Naive B cell (primary cell): Measurements from ENCODE around the gene SEL1L3. TPM values are rescaled to one million over a fixed set of nuclear protein-coding genes. Genes with fewer than 3 reads are reported as not detected.
A peak's percentile ranks its signal among the peaks of the same experiment; 100 is the strongest.
"Not testable (repeated sequence)": the region's sequence is repeated elsewhere in the genome, so short reads cannot be mapped to it uniquely, and the experiment has no call there.

Source experiments
- ATAC-seq, 2 donors: fragments of 150-1000 bp; cut with Tn5 transposase; 2 replicates each; pipeline ENCODE4 v1.10.0; 2021; ENCODE audit warnings: low read depth in 2 of 2, mild to moderate bottlenecking in 2 of 2, moderate library complexity in 2 of 2
- DNase-seq: peaks from one replicate; pipeline ENCODE4 v3.0.0; 2022
- H3K27ac Mint-ChIP-seq, 6 donors: one replicate each; pipeline ENCODE4 v1.8.0; 2020 to 2022; ENCODE audit warnings: mild to moderate bottlenecking in 6 of 6, mixed read lengths in 6 of 6, moderate library complexity in 5 of 6, inconsistent platforms in 2 of 6
- H3K27me3 Mint-ChIP-seq, 3 donors: one replicate each; pipeline ENCODE4 v1.8.0; 2021 to 2022; ENCODE audit warnings: mixed read lengths in 3 of 3, mild to moderate bottlenecking in 1 of 3
- H3K36me3 Mint-ChIP-seq, 2 donors: one replicate each; pipeline ENCODE4 v1.8.0; 2020 to 2022; ENCODE audit warnings: mixed read lengths in 2 of 2, inconsistent platforms in 1 of 2, mild to moderate bottlenecking in 1 of 2
- H3K4me1 Mint-ChIP-seq, 3 donors: one replicate each; pipeline ENCODE4 v1.8.0; 2020 to 2022; ENCODE audit warnings: mixed read lengths in 3 of 3, inconsistent platforms in 1 of 3, mild to moderate bottlenecking in 1 of 3, moderate library complexity in 1 of 3
- H3K4me3 Mint-ChIP-seq, 8 donors: one replicate each; pipeline ENCODE4 v1.8.0; 2020 to 2022; ENCODE audit warnings: mild to moderate bottlenecking in 8 of 8, mixed read lengths in 8 of 8, moderate library complexity in 8 of 8, inconsistent platforms in 2 of 8
- H3K9me3 Mint-ChIP-seq, 7 donors: one replicate each; pipeline ENCODE4 v1.8.0; 2020 to 2022; ENCODE audit warnings: mixed read lengths in 7 of 7, mild to moderate bottlenecking in 5 of 7, inconsistent platforms in 2 of 7, moderate library complexity in 1 of 7
- polyA plus RNA-seq, 6 donors: library from polyadenylated mRNA; unstranded; fragments of 300-500 nt; fragmentation: Illumina TruSeq; gene quantifications; one replicate each; pipeline ENCODE4 v1.2.3, GENCODE V29; 2021; ENCODE audit warnings: low read depth in 6 of 6

Gene SEL1L3
- polyA plus RNA-seq: 100 to 1,000 TPM; 129 to 288 (median 195) TPM

DNA sequence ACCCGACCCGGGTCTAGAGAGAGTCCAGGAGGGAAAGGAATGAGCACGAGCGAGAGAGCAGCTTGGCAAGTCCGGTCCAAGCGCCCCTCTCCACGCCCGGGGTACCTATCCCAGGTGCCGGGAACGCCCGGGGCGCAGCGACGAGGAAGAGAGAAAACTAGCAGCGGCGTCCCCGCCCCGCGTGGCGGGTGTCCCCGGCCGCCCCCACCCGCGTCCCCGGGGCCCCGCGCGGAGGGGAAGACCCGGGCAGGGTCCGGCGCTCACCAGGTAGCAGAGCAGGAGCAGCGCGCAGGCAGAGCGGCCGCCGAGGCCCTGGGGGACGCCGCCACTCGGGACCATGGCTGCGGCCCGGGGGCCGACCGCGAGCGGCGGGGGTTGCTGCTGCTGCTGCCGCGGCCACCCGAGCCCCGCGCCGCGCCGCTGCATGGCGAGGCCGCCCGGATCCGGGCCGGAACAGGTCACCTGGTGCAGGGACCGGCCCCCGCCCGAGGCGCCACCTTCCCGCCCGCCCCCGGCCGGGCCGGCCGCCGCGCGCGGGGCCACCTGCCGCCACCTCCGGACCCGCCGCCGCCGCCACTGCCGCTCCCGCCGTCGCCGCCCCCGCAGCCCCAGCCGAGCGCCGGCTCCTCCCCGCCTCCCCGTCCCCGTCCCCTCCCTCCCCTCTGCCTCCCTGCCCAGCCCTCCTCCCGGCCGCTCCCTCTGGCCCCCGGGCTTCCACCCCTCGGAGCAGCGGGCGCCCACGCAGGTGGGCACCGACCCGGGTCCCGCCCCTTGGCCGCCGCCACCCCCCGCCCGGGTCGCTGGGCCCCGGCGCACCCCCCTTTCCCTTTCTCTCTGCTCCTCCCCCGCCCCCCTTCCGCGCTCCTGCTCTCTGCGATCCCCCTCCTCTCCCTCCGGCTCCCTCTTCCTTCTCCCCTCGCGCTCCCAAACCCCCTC, at the start of gene SEL1L3:
TSS of gene SEL1L3 (minus strand) at position 578 of the 936 bp plus-strand sequence. CDS start at position 426, 152 bp downstream.
- Mint-ChIP-seq H3K4me3 (peak within 1 kb of the TSS; percentile 97 to 100 (median 98)), H3K27me3 (no peaks in the 10 kb centered on the region), H3K36me3 (peaks cover 8 to 27% of the 10 kb centered on the region in 2 donors), H3K4me1 (peaks cover 66 to 79% (median 75%) of the 10 kb centered on the region in 3 donors), H3K27ac (peak within 1 kb of the TSS; percentile 94 to 99 (median 98)), H3K9me3 (peaks cover 0 to 3% (median 0%) of the 10 kb centered on the region in 7 donors)
- ATAC-seq (peak; percentile 41 to 48), DNase-seq (peak; percentile 64)

DNA sequence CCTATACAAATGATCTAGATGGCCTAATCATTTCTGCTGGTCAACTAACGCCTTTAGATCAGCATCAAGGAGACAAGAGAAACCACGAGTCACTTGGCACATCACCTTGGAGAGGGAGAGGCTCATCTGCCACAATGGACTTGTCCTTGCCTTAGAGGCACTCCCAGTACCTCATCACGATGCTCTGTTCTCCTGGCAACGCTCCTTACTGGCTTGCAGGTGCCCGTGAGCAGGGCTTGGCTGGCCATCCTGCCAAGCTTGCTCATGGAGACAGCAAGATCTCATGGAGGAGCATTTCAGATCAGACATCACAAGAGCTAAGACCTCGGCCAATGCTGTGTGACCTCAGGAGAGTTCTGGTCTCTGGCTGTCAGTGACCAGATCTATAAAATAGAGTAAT, 48.6 kb upstream of the SEL1L3 start:
- Mint-ChIP-seq H3K27me3 (no peaks in the 10 kb centered on the region), H3K9me3 (peaks cover 0 to 5% (median 3%) of the 10 kb centered on the region in 7 donors), H3K27ac (peak overlapping the region in 1 of 6 donors; percentile 96), H3K4me1 (peaks cover 47 to 71% (median 70%) of the 10 kb centered on the region in 3 donors), H3K4me3 (peak overlapping the region in 2 of 8 donors; percentile 38 to 99), H3K36me3 (peaks cover 0 to 9% of the 10 kb centered on the region in 2 donors)
- ATAC-seq: no peak
- DNase-seq: no peak

DNA sequence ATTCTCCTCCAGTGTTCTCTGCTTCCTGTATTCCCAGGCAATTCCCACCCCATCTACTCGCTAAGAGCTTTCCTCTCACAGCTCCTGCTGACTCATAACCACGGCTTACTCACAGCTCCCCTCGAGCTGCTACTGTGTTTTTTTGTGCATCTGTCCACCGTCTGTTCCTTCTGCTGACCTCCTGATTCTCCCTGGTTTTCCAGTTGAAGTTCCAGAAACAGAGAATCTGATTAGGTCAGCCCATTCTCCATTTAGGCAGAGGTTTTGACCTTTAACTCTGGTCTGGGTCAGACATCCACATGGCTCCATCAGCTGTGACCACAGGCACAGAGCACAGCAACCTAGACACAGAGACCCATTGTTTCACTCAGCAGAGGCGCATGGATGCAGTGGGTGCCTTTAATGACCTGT, 45.7 kb upstream of the SEL1L3 start:
- DNase-seq: no peak
- ATAC-seq: no peak
- peaks cover 61 to 84% (median 76%) of the 10 kb centered on the region in 3 donors for H3K4me1 Mint-ChIP-seq
- peak overlapping the region in 3 of 6 donors; percentile 13 to 86 (median 76) for H3K27ac Mint-ChIP-seq
- H3K4me3 Mint-ChIP-seq: peak overlapping the region in 2 of 8 donors; percentile 22 to 51
- peaks cover 0 to 5% (median 3%) of the 10 kb centered on the region in 7 donors for H3K9me3 Mint-ChIP-seq
- H3K36me3 Mint-ChIP-seq: peaks cover 0 to 9% of the 10 kb centered on the region in 2 donors
- H3K27me3 Mint-ChIP-seq: no peaks in the 10 kb centered on the region

DNA sequence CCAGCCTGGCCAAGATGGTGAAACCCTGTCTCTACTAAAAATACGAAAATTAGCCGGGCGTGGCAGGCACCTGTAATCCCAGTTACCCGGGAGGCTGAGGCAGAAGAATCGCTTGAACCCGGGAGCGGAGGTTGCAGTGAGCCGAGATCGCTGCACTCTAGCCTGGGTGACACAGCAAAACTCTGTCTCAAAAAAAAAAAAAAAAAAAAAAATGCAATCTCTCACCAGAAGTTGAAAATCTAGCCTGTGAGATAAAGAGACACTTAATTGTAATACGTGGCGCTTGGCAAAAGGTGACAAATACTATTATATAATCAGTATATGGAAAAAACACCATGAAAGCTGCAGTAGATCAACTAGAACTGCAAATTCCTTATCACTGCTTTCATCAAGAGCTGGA, 43.3 kb upstream of the SEL1L3 start:
- peaks cover 53 to 82% (median 67%) of the 10 kb centered on the region in 3 donors for H3K4me1 Mint-ChIP-seq
- peak overlapping the region in 3 of 6 donors; percentile 32 to 95 (median 50) for H3K27ac Mint-ChIP-seq
- not testable (repeated sequence) for H3K9me3 Mint-ChIP-seq, ATAC-seq, H3K27me3 Mint-ChIP-seq, DNase-seq, H3K36me3 Mint-ChIP-seq
- peak overlapping the region in 1 of 8 donors; percentile 70 for H3K4me3 Mint-ChIP-seq

DNA sequence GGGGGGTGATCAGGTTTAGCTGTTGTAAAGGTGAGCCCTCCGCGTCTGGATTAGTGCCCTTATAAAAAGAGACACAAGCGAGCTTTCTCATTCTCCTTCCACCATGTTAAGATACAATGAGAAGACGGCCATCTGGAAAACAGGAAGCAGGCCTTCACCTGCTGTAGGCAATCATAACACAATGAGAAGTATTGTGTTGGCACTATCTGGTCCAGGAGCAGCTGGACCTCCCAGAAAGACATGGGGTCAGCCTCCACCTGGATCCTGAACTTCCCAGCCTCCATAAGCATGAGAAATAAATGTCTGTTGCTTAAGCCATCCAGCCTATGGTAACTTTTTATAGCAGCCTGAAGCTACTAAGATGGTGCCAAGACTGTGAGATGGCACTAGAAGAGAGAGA, 42.6 kb upstream of the SEL1L3 start:
- H3K27me3 Mint-ChIP-seq: no peaks in the 10 kb centered on the region
- peaks cover 0 to 5% (median 3%) of the 10 kb centered on the region in 7 donors for H3K9me3 Mint-ChIP-seq
- ATAC-seq (no peak), DNase-seq (no peak)
- peak overlapping the region in 5 of 8 donors; percentile 28 to 85 (median 71) for H3K4me3 Mint-ChIP-seq
- peaks cover 51 to 81% (median 63%) of the 10 kb centered on the region in 3 donors for H3K4me1 Mint-ChIP-seq
- peaks cover 0 to 9% of the 10 kb centered on the region in 2 donors for H3K36me3 Mint-ChIP-seq
- H3K27ac Mint-ChIP-seq: peak overlapping the region; percentile 86 to 95 (median 92)

DNA sequence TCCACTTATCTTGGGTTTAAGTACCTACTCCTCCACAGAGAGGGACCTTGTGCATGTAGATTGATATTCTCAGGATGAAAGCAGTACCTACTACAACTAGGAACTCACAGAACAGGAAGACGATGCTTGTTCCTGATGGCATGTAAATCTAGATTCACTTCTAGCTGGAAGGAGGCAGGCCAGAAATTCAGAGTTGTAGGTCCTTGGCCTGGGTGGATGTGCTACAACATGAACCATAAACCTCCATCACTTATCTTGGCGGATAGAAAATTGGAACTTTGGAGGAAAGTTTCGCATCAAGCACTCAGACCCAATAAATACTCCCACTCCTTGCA, 41.9 kb upstream of the SEL1L3 start:
- DNase-seq: no peak
- Mint-ChIP-seq H3K36me3 (peaks cover 0 to 9% of the 10 kb centered on the region in 2 donors), H3K9me3 (peaks cover 0 to 5% (median 3%) of the 10 kb centered on the region in 7 donors), H3K27ac (peak overlapping the region; percentile 86 to 95 (median 92)), H3K4me3 (peak overlapping the region in 7 of 8 donors; percentile 21 to 85 (median 71)), H3K4me1 (peaks cover 53 to 81% (median 70%) of the 10 kb centered on the region in 3 donors), H3K27me3 (no peaks in the 10 kb centered on the region)
- peak; percentile 77 for ATAC-seq

DNA sequence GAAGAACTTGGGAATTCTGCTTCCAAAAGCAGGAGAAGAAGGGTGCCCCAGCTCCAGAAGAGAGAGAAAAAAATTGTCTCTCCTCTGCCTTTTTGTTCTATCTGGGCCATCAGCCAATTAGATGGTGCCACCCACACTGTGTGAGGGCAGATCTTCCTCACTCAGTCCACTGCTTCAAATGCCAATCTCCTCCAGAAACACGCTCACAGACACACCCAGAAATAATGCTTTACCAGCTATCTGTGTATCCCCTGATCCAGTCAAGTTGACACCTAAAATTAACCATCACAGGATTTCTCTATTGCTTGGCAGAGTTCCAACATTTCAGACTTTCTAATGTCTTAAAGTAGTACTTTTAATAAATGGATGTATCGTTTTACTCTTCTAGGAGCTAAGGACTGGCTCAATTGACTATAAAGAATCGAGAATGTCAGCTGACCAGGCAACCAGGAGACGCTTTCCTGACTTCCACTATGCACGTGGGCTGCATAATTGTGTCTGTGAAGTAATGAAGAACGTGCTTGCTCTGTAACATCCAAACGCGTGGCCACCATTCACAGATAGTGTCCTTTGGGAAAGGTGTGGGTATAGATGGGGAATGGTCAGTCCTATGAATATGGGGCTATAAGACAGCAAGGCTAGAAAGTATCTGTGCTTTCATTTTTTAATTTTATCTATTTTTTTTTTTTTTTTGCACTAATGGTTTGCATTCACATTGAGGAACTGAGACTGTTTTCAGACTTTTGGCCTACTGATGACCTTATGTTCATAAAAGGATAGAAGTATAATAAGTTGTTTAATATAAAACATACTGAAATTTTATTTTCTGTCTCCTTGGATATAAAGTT, 41.3 kb upstream of the SEL1L3 start:
- Mint-ChIP-seq H3K4me1 (peaks cover 51 to 82% (median 70%) of the 10 kb centered on the region in 3 donors), H3K4me3 (peak overlapping the region in 6 of 8 donors; percentile 21 to 85 (median 67)), H3K36me3 (peaks cover 0 to 8% of the 10 kb centered on the region in 2 donors), H3K9me3 (peaks cover 0 to 4% (median 2%) of the 10 kb centered on the region in 7 donors), H3K27me3 (no peaks in the 10 kb centered on the region), H3K27ac (peak overlapping the region; percentile 86 to 95 (median 92))
- DNase-seq (peak; percentile 50), ATAC-seq (peak; percentile 80 to 82)

DNA sequence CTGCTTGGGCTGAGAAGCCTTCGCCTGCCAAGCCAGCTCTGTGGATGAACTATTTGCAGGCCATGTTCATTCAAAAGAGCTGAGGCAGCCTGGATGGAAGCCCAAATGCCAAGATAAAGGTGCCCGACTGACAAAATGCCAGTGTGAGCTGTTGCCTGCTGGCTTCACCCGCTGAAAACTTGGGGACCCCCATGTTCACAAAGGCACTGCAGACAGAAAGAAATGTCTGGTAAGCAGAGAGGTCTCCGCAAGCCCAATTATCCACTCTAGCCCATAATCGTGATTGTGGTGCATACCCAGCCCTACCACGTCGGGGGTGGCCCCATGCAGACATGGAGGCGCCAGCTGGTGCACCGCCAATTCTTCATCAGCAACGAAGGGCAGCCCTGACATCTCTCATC, 38.2 kb upstream of the SEL1L3 start:
- DNase-seq: no peak
- no peak for ATAC-seq
- no peaks in the 10 kb centered on the region for H3K27me3 Mint-ChIP-seq
- no peaks in the 10 kb centered on the region for H3K36me3 Mint-ChIP-seq
- H3K9me3 Mint-ChIP-seq: no peaks in the 10 kb centered on the region
- peaks cover 38 to 56% (median 47%) of the 10 kb centered on the region in 3 donors for H3K4me1 Mint-ChIP-seq
- H3K4me3 Mint-ChIP-seq: no peak overlapping the region
- H3K27ac Mint-ChIP-seq: no peak overlapping the region

DNA sequence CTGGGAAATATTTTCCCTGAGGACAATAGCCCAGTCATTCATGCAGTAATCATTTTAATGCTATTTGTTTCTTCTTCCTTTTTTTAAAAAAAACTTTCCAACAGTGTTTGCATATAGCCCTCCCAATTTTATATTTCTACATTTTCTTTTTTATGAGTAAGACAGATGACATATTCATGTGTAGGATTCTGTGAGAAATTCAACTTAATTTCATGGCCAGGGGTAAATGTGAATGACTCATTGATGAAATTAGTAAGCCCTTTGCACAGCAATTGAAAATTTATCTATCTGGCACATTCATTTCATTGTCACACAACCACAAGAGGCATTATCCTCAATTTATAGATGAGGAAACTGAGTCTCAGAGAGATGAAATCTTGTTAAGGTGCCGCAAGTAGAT, 37.5 kb upstream of the SEL1L3 start:
- H3K36me3 Mint-ChIP-seq: no peaks in the 10 kb centered on the region
- DNase-seq (no peak), ATAC-seq (no peak)
- H3K27me3 Mint-ChIP-seq: no peaks in the 10 kb centered on the region
- peaks cover 34 to 51% (median 49%) of the 10 kb centered on the region in 3 donors for H3K4me1 Mint-ChIP-seq
- H3K9me3 Mint-ChIP-seq: no peaks in the 10 kb centered on the region
- no peak overlapping the region for H3K4me3 Mint-ChIP-seq
- no peak overlapping the region for H3K27ac Mint-ChIP-seq

DNA sequence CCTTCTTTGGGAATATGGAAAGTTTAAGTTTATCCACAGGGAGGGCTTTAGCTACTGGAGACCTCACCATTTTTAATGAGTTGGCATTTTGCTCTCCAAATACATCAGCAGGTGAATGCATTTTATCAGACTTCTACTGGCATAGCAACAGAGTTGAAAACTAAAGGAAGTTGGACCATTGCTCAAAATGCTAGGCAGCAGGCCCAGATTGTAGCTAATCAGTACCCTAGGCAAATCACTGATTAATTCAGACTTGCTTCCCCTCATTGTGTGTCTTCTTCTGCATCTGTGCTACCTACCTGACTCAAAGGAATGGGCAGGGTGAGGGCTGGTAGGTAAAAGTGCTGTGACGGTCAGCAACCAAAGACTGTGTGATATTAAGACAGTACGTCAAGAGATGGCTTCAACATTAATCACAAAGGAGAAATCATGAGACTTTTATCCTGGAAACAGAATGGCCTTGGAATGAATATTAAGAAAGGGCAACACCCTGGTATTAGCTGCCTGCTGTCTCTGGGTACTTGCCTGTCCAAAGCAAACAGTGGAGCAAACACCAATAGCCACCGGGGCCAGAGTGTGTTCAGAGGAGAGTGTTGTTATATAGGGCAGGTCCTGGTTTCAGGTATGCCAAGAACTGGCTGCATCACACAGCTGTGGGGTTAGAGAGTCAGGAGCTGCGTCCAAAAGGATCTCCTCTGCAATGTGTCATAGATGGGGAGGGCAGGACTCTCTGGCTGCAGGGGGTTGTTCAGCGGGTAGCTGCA, 34.2 kb upstream of the SEL1L3 start:
- DNase-seq (no peak), ATAC-seq (no peak)
- H3K4me3 Mint-ChIP-seq: no peak overlapping the region
- no peaks in the 10 kb centered on the region for H3K27me3 Mint-ChIP-seq
- H3K36me3 Mint-ChIP-seq: no peaks in the 10 kb centered on the region
- no peaks in the 10 kb centered on the region for H3K9me3 Mint-ChIP-seq
- H3K4me1 Mint-ChIP-seq: peaks cover 16 to 22% (median 17%) of the 10 kb centered on the region in 3 donors
- H3K27ac Mint-ChIP-seq: peak overlapping the region in 2 of 6 donors; percentile 53 to 65

DNA sequence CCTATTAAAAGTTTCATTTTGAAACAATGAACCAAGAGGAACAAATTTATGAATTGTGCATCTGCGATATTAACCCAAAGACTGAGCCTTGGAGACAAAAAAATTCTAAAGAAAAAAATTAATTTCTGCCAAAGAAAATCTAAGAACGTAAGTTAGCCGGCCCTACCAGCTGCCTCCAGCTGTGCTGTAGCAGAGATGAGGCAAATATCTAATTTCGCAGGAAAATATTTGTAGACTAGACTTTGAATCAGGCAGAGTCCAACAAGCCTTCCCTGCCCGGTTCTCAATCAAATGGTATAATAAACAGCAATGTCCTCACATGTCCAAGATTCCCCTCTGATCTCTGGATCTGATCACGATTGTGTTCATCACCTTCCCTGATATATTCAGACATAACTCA, 30.0 kb upstream of the SEL1L3 start:
- H3K27ac Mint-ChIP-seq: no peak overlapping the region

More for the DNA sequence above, 30.0 kb upstream of the SEL1L3 start:
- H3K4me3 Mint-ChIP-seq: no peak overlapping the region
- H3K27me3 Mint-ChIP-seq: no peaks in the 10 kb centered on the region
- peaks cover 0 to 5% of the 10 kb centered on the region in 2 donors for H3K36me3 Mint-ChIP-seq
- ATAC-seq (no peak), DNase-seq (no peak)
- H3K4me1 Mint-ChIP-seq: peaks cover 15 to 23% (median 16%) of the 10 kb centered on the region in 3 donors
- H3K9me3 Mint-ChIP-seq: no peaks in the 10 kb centered on the region
